DOHH2 (cell line): ENCODE results near the gene IDE.

Experiments
- EZH2phosphoT487 ChIP-seq: fragments of 200-600 bp; sonication (generic); IDR thresholded peaks from 2 replicates; pipeline ENCODE4 v1.6.1; 2017; ENCODE audit warnings: borderline replicate concordance, mild to moderate bottlenecking, antibody characterized with exemption, low read length, moderate library complexity, mixed read lengths
- TF ChIP-seq, protein P1 (sequence below): fragments of 200-600 bp; sonication (generic); IDR thresholded peaks from one replicate; pipeline ENCODE4 v1.5.1; 2014; ENCODE audit warnings: antibody characterized with exemption, mild to moderate bottlenecking, low read depth, low read length; ENCODE audit not compliant: poor library complexity, severe bottlenecking

DNA sequence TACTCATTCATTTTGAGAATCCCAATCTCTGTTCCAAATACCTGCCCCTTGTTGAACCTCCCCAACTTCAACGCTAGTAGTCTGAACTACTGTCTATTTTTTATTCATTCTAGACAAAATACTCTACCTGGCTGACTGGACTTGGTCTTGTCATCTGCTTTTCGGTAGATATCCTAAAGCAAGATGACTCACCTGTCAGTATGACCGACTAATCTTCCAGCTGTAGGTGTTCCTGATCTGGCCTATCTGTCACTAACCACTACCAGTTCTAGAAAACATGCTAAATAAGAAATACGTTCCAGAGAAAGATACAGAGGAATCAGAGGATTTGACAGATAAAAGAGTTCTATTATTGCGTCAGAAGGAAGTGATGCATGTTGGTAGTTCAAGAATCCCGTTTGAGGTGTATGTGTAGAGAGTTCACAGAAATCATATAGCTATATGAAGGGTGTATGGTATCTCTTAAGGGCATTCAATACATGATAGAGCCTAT lies 81.1 kb downstream of the IDE start:
- TF ChIP-seq, protein P1, sequence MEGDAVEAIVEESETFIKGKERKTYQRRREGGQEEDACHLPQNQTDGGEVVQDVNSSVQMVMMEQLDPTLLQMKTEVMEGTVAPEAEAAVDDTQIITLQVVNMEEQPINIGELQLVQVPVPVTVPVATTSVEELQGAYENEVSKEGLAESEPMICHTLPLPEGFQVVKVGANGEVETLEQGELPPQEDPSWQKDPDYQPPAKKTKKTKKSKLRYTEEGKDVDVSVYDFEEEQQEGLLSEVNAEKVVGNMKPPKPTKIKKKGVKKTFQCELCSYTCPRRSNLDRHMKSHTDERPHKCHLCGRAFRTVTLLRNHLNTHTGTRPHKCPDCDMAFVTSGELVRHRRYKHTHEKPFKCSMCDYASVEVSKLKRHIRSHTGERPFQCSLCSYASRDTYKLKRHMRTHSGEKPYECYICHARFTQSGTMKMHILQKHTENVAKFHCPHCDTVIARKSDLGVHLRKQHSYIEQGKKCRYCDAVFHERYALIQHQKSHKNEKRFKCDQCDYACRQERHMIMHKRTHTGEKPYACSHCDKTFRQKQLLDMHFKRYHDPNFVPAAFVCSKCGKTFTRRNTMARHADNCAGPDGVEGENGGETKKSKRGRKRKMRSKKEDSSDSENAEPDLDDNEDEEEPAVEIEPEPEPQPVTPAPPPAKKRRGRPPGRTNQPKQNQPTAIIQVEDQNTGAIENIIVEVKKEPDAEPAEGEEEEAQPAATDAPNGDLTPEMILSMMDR: no peak
- no peak for TF ChIP-seq EZH2phosphoT487
